Midbrain (tissue), 1 donor: ENCODE data around the gene JMJD8.

Experiments used
- DNase-seq: peaks from one replicate; lab custom pipeline; 2025; lab: John Stamatoyannopoulos, UW

Gene JMJD8

GRCh38 chr16:675884-676564 lies 8.1 kb downstream of the JMJD8 start:
- DNase-seq = no peak

- peak; percentile 52 for DNase-seq
These were observed 8.9 kb downstream of the JMJD8 start, which contains the start of gene RHBDL1 for GRCh38 chr16:674968-675883. TSS of gene RHBDL1 (plus strand) at chr16:675671. CDS start at chr16:675791, 120 bp downstream.

DNA sequence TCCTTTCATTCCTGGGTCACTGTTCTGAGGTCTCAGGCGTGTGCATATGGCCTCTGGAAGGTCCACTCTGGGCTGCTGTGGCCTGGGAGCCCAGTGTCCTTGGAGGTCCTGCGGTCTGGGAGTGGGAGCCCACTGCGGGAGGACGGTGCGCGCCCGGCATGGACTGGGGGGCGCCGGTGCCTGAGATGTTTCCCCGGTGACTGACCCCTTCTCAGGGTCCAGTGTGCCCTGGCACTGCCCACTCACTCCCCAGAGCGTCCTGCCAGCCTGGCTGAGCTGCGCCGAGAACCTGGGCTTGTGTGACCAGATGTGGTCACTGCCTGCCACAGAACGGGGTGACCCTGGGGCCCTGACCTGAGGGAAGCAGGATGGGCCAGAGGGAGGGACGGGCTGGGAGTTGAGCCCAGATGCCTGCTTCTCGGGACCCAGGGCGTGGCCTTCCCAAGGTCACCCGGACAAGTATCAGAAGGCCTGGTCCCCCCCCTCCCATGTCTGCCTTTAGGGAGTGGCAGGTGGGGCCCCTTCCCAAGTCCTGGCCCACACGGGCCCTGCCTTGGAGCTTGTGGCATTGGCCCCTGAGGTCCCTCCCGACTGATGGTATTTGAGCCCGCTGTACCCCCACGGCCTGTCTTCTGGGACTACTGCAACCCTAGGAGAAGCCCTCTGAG lies 9.8 kb downstream of the JMJD8 start:
- no peak for DNase-seq

DNA sequence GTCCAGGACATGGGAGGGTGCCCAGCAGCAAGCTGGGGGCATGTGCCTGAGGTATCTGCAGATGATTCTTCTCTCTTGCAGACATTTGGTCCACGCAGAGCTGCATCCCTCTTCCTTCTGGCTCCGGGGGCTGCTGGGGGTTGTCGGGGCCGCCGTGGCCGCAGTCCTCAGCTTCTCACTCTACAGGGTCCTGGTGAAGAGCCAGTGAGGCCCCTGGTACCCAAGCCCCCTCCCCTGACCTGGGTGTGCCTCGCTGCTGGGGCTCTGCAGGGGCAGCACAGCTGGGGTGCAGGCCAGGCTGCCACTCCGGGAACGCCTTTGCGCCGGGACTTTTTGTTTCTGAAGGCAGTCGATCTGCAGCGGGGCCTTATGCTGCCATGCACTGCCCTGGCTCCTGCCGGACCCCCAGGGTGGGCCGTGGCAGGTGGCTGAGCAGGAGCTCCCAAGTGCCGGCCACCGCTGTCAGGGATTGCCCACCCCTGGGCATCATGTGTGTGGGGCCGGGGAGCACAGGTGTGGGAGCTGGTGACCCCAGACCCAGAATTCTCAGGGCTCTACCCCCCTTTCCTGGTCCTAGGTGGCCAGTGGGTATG lies 10.6 kb downstream of the JMJD8 start:
- no peak for DNase-seq

DNA sequence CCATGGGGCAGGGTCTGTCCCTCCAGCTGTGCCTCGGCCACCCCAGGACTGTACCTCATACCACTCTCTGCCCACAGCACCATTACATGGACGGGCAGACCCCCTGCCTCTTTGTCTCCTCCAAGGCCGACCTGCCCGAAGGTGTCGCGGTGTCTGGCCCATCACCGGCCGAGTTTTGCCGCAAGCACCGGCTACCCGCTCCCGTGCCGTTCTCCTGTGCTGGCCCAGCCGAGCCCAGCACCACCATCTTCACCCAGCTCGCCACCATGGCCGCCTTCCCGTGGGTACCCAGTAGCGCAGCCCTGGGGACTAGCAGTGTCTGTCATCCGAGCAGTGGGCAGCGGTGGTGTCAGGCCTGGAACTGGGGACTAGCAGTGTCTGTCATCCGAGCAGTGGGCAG lies 11.3 kb downstream of the JMJD8 start:
- no peak for DNase-seq

DNA sequence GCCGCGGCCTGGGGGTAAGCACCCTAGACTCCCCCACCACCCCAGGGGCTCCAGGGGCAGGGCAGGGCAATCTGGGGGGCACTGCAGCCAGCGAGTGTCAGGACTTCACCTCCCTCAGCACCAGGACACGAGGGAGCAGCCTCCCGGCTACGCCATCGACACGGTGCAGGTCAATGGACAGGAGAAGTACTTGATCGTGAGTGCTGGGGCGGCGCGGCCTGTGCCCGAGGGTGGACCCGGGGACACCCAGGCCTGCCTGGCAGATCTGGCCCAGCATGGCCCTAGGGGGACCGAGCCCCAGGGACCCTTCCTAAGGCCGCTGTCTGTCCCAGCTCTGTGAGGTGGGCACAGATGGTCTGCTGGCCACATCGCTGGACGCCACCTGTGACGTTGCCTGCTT lies 11.8 kb downstream of the JMJD8 start:
- DNase-seq = no peak

DNA sequence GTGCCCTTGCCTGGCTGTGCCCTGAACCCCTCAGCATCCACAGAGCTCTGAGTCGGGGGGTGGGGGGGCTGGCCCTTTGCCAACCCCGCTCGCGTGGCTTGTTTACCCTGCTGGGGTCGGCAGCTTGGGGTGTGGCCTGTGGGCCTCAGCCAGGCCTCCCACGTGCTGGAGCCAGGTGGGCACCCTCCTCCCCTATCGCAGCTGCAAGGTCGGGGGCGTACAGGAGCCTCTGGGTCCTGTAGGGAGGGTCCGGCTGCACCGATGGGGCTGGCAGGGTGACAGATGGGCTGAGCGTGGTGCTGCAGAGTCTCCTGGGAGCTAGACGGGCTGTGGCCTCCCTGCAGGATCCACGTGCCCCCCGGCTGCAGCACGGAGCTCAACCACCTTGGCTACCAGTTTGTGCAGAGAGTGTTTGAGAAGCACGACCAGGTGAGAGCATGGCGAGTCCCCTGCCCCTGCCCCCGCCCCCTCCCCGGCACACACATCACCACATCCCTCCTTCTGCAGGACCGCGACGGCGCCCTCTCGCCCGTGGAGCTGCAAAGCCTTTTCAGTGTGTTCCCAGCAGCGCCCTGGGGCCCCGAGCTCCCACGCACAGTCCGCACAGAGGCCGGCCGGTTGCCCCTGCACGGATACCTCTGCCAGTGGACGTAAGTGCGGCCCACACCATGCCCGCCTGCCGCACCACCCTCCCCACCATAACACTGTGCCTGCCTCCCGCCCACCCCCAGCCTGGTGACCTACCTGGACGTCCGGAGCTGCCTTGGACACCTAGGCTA lies 12.6 kb downstream of the JMJD8 start:
- DNase-seq = no peak

GRCh38 chr16:670485-671352 lies 13.4 kb downstream of the JMJD8 start:
- DNase-seq = no peak

DNA sequence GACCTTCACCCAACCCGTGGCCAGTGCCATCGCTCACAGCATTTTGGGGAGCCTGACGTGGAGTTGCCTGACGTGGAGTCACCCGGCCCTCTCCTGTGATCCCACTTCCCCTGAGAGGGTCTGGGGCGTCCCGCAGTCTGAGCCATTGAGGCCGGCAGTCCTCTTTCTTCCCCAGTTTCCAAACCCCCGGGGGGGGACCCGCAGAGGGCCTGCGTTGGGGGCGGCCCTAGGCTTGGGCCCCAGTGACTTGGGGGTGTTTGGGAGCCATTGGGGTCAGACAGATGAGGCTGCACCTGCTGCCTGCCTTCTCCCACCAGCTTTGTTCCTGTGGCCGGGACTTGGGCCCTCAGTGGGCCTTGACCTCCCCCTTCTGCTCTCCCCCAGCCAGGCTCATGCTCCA lies 14.5 kb downstream of the JMJD8 start:
- no peak for DNase-seq

GRCh38 chr16:668519-669171 lies 15.5 kb downstream of the JMJD8 start:
- DNase-seq = no peak

DNA sequence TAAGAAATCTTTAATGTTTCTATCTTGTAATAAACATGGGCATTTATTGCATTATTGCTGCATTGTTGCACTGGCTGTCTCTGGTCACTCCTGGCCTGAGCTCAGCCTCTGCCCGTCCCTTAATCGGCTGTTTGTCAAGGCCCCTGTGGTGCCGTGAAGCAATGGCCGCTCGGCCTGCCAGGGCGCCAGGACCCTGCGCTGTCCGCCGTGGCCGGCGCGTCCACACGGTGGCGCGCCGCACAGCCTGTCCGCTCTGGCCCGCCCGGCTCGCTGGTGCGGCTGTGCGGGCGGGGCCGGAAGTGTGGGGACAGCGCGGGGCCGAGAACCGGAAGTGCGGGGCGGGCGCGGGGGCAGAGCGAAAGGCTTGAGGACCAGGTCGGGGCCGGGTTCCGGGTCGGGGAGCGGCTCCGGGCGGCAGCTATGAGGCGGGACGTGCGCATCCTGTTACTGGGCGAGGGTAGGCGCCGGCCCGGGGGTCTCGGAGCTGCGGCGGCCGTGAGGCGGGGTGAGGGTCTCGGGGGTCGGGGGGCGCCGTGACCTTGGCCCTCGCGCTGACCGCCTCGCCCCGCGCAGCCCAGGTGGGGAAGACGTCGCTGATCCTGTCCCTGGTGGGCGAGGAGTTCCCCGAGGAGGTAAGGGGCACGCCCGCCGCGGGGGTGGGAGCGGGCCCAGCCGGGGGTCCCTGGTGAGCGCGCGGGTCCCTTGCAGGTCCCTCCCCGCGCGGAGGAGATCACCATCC lies 16.2 kb downstream of the JMJD8 start, which contains the start of gene RHOT2:
Gene RHOT2, plus strand, starts transcription at position 353 of the 739 bp plus-strand sequence. Its CDS starts 68 bp downstream, at position 421.
- DNase-seq = peak; percentile 94

DNA sequence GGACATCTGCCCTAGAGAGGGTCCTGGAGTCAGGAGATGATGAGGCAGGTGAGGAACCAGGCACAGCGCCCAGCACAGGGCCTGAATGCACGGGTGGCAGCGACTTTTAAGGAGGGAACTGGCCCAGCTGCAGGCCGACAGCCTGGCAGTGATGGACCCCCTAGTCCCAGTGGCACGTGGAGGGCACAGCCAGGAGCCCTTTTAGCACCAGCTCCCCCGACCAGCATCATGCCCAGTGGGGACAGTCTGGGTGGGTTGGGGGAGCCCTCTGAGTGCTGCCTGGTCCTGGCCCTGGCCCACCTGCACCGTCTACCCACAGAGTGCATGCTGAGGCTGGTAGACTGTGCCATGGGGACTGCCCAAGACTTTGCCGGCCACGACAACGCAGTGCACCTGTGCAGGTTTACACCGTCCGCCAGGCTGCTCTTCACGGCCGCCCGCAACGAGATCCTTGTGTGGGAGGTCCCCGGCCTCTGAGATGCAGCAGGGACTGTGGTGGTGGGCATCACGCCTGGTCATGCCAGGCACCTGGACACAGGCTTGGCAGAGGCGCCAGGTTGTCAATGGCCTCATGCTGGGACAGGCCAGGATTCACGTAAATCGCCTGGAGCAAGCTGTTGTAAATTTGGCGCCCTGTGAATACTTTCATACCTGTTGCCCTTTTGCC lies 16.9 kb downstream of the JMJD8 start:
- DNase-seq = no peak

DNA sequence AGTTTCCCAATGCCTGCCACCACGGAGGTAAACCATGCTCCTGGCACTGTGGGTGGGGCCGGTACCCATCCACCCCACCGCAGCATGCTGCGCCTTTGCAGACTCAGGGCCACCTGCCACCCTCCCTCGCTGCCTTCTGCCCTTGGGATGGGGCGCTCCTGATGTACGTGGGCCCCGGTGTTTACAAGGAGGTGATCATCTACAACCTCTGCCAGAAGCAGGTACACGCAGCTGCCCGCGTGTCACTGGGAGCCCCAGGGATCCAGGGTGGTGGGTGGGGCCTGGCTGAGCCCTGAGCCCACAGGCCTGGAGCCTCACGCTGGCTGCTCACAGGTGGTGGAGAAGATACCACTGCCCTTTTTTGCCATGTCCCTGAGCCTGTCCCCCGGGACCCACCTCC lies 17.6 kb downstream of the JMJD8 start:
- no peak for DNase-seq

GRCh38 chr16:662597-662996 lies 21.5 kb downstream of the JMJD8 start:
- no peak for DNase-seq

DNA sequence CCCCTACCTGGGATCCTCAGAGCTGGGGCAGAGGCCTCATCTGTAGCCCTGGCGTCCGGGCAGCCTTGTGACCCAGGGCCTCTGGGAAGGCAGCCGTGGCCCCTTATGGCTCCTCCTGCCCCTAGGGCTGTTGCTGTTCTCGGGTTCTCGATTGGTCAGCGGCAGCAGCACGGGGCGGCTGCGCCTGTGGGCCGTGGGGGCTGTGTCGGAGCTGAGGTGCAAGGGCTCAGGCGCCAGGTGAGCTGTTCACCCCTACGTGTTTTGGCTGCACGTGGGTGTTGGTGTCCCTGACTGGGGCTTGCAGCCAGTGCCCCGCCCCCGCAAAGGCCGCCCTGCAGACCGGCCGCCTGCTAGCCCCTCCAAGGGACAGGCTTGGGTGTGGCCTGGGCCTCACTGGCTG lies 22.0 kb downstream of the JMJD8 start:
- no peak for DNase-seq

- DNase-seq = no peak
These were observed 22.8 kb downstream of the JMJD8 start for GRCh38 chr16:661184-661821.

DNA sequence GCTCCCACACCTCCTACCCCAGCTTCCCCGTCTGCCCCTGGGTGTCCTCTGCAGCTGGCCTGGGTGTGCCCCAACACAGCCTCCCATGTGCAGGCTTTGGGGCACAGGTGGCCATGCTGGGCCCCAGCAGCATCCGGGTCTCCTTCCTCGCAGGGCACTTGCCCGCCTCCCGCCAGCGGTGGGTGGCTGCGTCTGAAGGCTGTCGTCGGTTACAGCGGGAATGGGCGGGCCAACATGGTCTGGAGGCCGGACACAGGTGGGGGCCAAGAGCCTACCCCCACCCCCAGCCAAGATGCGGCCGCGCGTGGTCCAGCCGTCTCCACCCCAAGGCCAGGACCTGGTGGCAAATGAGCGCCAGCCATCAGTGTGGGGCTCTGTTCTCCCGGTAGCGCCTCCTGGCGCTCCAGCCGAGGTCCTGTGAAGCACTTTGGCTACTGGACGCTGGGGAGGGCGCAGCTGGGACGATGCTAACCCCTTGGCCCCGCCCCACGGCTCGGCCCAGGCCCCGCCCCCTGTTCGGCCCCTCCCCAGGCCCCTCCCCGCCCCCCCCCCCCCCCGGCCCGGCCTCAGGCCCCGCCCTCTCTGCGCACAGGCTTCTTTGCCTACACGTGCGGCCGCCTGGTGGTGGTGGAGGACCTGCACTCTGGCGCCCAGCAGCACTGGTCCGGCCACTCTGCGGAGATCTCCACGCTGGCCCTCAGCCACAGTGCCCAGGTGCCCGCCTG lies 23.5 kb downstream of the JMJD8 start:
- peak; percentile 82 for DNase-seq

DNA sequence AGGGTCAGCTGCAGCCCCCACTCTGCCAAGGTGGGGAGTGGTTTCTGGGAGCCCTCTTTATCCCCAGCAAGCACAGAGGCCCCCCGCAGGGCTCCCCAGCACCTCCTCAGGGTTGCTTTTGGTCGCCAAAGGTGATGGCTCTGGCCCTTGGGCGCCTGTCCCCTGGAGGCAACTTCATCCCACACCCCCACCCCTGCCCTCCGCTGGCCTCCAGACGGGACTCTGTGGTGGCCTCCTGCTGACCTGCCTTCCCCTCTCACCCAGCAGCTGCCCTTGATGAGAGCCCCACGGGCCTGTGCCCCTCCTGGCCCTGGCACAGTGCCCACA lies 24.0 kb downstream of the JMJD8 start:
- no peak for DNase-seq
